GM23338 (cell line): Measurements from ENCODE around the gene MC3R. TPM values are rescaled to one million over a fixed set of nuclear protein-coding genes. Genes with fewer than 3 reads are reported as not detected.

Experiments used
- ATAC-seq: fragments of 200-7000 bp; cut with Tn5 transposase; 3 replicates; pipeline ENCODE4 v1.9.1; 2020
- DNase-seq: peaks from one replicate; pipeline ENCODE4 v3.0.0-alpha.2; 2015; ENCODE audit warnings: low spot score
- H2AFZ ChIP-seq: fragments of 200-600 bp; sonication (generic); 2 replicates; pipeline ENCODE4 v1.8.0; 2016; ENCODE audit warnings: antibody characterized with exemption, mild to moderate bottlenecking, moderate library complexity
- H3F3A ChIP-seq: fragments of 200-600 bp; sonication (generic); replicated peaks from 2 replicates; pipeline ENCODE4 v1.8.0; 2017; ENCODE audit warnings: antibody characterized with exemption, mixed run types, low read depth
- H3K27ac ChIP-seq: fragments of 200-600 bp; sonication (generic); 2 replicates; pipeline ENCODE4 v1.6.1; 2016; ENCODE audit warnings: low read depth
- H3K27me3 ChIP-seq: fragments of 200-600 bp; sonication (generic); 2 replicates; pipeline ENCODE4 v1.8.0; 2016; ENCODE audit warnings: mild to moderate bottlenecking, mixed run types, moderate library complexity; ENCODE audit not compliant: insufficient read depth
- H3K36me3 ChIP-seq: fragments of 200-600 bp; sonication (generic); 2 replicates; pipeline ENCODE4 v1.8.0; 2016; ENCODE audit warnings: mild to moderate bottlenecking; ENCODE audit not compliant: insufficient read depth
- H3K4me1 ChIP-seq: fragments of 200-600 bp; sonication (generic); 2 replicates; pipeline ENCODE4 v1.8.0; 2016; ENCODE audit warnings: mild to moderate bottlenecking, moderate library complexity; ENCODE audit not compliant: insufficient read depth
- H3K4me2 ChIP-seq: fragments of 200-600 bp; sonication (generic); 2 replicates; pipeline ENCODE4 v1.7.1; 2017; ENCODE audit warnings: mixed run types
- H3K4me3 ChIP-seq: fragments of 200-600 bp; sonication (generic); 2 replicates; pipeline ENCODE4 v1.6.1; 2016; ENCODE audit warnings: mixed run types
- H3K79me2 ChIP-seq: fragments of 200-600 bp; sonication (generic); replicated peaks from 2 replicates; pipeline ENCODE4 v1.8.0; 2017; ENCODE audit warnings: mild to moderate bottlenecking; ENCODE audit not compliant: insufficient read depth
- H3K9me2 ChIP-seq: fragments of 200-600 bp; sonication (generic); 2 replicates; pipeline ENCODE4 v1.8.0; 2017; ENCODE audit not compliant: insufficient read depth
- H4K20me1 ChIP-seq: fragments of 200-600 bp; sonication (generic); replicated peaks from 2 replicates; pipeline ENCODE4 v1.8.0; 2017; ENCODE audit warnings: mild to moderate bottlenecking; ENCODE audit not compliant: insufficient read depth
- H3K27ac Mint-ChIP-seq: 2 replicates; pipeline ENCODE4 v1.8.0; 2020; ENCODE audit warnings: inconsistent platforms, mild to moderate bottlenecking, moderate library complexity, mixed read lengths
- H3K27me3 Mint-ChIP-seq: 3 replicates; pipeline ENCODE4 v1.8.0; 2022; ENCODE audit warnings: low read depth, mild to moderate bottlenecking, moderate library complexity, mixed read lengths, inconsistent platforms; ENCODE audit not compliant: insufficient read depth, poor library complexity
- H3K36me3 Mint-ChIP-seq: 3 replicates; pipeline ENCODE4 v1.8.0; 2021; ENCODE audit warnings: low read depth, mild to moderate bottlenecking, inconsistent platforms, moderate library complexity, mixed read lengths
- H3K4me1 Mint-ChIP-seq: 3 replicates; pipeline ENCODE4 v1.8.0; 2020; ENCODE audit warnings: mild to moderate bottlenecking, inconsistent platforms, mixed read lengths
- H3K4me3 Mint-ChIP-seq: 3 replicates; pipeline ENCODE4 v1.8.0; 2021; ENCODE audit warnings: moderate library complexity, mild to moderate bottlenecking, inconsistent platforms, mixed read lengths
- H3K9me3 Mint-ChIP-seq: 3 replicates; pipeline ENCODE4 v1.8.0; 2020; ENCODE audit warnings: moderate library complexity, mild to moderate bottlenecking, inconsistent platforms, mixed read lengths
- CREB1 ChIP-seq: fragments of 250-450 bp; sonication (Bioruptor Pico); IDR thresholded peaks from 2 replicates; pipeline ENCODE4 v1.5.0; 2020; ENCODE audit warnings: low read depth, mild to moderate bottlenecking, moderate library complexity
- EZH2 ChIP-seq: fragments of 200-600 bp; sonication (generic); IDR thresholded peaks from one replicate; pipeline ENCODE4 v1.8.0; 2017; ENCODE audit warnings: antibody characterized with exemption, mild to moderate bottlenecking, low read depth; ENCODE audit not compliant: unreplicated experiment
- EZH2phosphoT487 ChIP-seq: fragments of 200-600 bp; sonication (generic); IDR thresholded peaks from one replicate; pipeline ENCODE4 v1.8.1; 2018; ENCODE audit warnings: antibody characterized with exemption; ENCODE audit not compliant: unreplicated experiment
- JUNB ChIP-seq: IDR thresholded peaks from one replicate; pipeline ENCODE4 v1.6.1; 2016; ENCODE audit warnings: antibody characterized with exemption; ENCODE audit not compliant: unreplicated experiment
- NANOG ChIP-seq: IDR thresholded peaks from 2 replicates; pipeline ENCODE4 v1.6.1; 2016; ENCODE audit warnings: antibody characterized with exemption, borderline replicate concordance
- POLR2AphosphoS5 ChIP-seq: IDR thresholded peaks from 2 replicates; pipeline ENCODE4 v1.6.1; 2016; ENCODE audit warnings: antibody characterized with exemption, low read depth
- STAT1 ChIP-seq: IDR thresholded peaks from one replicate; pipeline ENCODE4 v1.6.1; 2016; ENCODE audit warnings: antibody characterized with exemption; ENCODE audit not compliant: unreplicated experiment
- ZNF114 ChIP-seq: fragments of 250-450 bp; sonication (Bioruptor Pico); IDR thresholded peaks from 2 replicates; pipeline ENCODE4 v1.5.0; 2020; ENCODE audit warnings: mild to moderate bottlenecking, moderate library complexity
- ZNF331 ChIP-seq: fragments of 250-450 bp; sonication (Bioruptor Pico); IDR thresholded peaks from 2 replicates; pipeline ENCODE4 v1.5.0; 2020; ENCODE audit warnings: low read depth, mild to moderate bottlenecking, moderate library complexity
- ZNF462 ChIP-seq: fragments of 250-450 bp; sonication (Bioruptor Pico); IDR thresholded peaks from 2 replicates; pipeline ENCODE4 v1.5.0; 2020; ENCODE audit warnings: mild to moderate bottlenecking, moderate library complexity
- polyA plus RNA-seq: library from polyadenylated mRNA; unstranded; fragments of >200 nt; fragmentation: Nextera tagmentation; extraction: Ambion mirVana; gene quantifications from 2 replicates; pipeline ENCODE4 v1.2.1, GENCODE V29; 2016
- total RNA-seq: library from RNA; depleted of rRNA; stranded (reverse); fragments of >200 nt; shearing (Covaris generic); gene quantifications from 2 replicates; pipeline ENCODE4 v1.2.3, GENCODE V29; 2014
- TF ChIP-seq, protein P1 (sequence below): IDR thresholded peaks from 2 replicates; pipeline ENCODE4 v1.6.1; 2016; ENCODE audit warnings: antibody characterized with exemption
- TF ChIP-seq, protein P2 (sequence below), 2 experiments: fragments of 200-600 bp in 1 of 2; sonication (generic) in 1 of 2; conservative IDR thresholded peaks; 2 replicates each; pipeline versions ENCODE4 v1.5.1 to v1.6.1; 2016 to 2017; ENCODE audit warnings: antibody characterized with exemption in 2 of 2, low read depth in 2 of 2, mild to moderate bottlenecking in 2 of 2, moderate library complexity in 1 of 2
- TF ChIP-seq, protein P3 (sequence below): IDR thresholded peaks from one replicate; pipeline ENCODE4 v1.6.1; 2018; ENCODE audit warnings: antibody characterized with exemption; ENCODE audit not compliant: unreplicated experiment

The MC3R gene
- total and polyA plus RNA-seq, 2 experiments from 2014 or later, result not detected

GRCh38 chr20:56211051-56211450 lies 37.5 kb upstream of the MC3R start:
- no peak overlapping the region for H3K4me2 ChIP-seq
- H2AFZ ChIP-seq, result no peak overlapping the region
- ATAC-seq (no peak), DNase-seq (no peak)
- Mint-ChIP-seq H3K9me3 (peaks cover 97% of the 10 kb centered on the region), H3K27me3 (peaks cover 8% of the 10 kb centered on the region), H3K4me1 (no peaks in the 10 kb centered on the region), H3K4me3 (no peak overlapping the region), H3K27ac (no peak overlapping the region), H3K36me3 (peaks cover 61% of the 10 kb centered on the region)
- no peaks in the 10 kb centered on the region for H4K20me1 ChIP-seq
- no peaks in the 10 kb centered on the region for H3K4me1 ChIP-seq
- TF ChIP-seq EZH2 (no peak), CREB1 (CRISPR knock-in tag) (no peak), JUNB (no peak), ZNF114 (CRISPR knock-in tag) (no peak), EZH2phosphoT487 (no peak), ZNF462 (no peak), STAT1 (no peak), POLR2AphosphoS5 (no peak), ZNF331 (CRISPR knock-in tag) (no peak), NANOG (no peak)
- TF ChIP-seq, protein P1, sequence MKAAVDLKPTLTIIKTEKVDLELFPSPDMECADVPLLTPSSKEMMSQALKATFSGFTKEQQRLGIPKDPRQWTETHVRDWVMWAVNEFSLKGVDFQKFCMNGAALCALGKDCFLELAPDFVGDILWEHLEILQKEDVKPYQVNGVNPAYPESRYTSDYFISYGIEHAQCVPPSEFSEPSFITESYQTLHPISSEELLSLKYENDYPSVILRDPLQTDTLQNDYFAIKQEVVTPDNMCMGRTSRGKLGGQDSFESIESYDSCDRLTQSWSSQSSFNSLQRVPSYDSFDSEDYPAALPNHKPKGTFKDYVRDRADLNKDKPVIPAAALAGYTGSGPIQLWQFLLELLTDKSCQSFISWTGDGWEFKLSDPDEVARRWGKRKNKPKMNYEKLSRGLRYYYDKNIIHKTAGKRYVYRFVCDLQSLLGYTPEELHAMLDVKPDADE, result no peak
- TF ChIP-seq, protein P2, sequence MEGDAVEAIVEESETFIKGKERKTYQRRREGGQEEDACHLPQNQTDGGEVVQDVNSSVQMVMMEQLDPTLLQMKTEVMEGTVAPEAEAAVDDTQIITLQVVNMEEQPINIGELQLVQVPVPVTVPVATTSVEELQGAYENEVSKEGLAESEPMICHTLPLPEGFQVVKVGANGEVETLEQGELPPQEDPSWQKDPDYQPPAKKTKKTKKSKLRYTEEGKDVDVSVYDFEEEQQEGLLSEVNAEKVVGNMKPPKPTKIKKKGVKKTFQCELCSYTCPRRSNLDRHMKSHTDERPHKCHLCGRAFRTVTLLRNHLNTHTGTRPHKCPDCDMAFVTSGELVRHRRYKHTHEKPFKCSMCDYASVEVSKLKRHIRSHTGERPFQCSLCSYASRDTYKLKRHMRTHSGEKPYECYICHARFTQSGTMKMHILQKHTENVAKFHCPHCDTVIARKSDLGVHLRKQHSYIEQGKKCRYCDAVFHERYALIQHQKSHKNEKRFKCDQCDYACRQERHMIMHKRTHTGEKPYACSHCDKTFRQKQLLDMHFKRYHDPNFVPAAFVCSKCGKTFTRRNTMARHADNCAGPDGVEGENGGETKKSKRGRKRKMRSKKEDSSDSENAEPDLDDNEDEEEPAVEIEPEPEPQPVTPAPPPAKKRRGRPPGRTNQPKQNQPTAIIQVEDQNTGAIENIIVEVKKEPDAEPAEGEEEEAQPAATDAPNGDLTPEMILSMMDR (conservative IDR thresholded peaks at IDR 0.05; ENCODE audit: low read depth in 2 of 2), result no peak
- TF ChIP-seq, protein P3, sequence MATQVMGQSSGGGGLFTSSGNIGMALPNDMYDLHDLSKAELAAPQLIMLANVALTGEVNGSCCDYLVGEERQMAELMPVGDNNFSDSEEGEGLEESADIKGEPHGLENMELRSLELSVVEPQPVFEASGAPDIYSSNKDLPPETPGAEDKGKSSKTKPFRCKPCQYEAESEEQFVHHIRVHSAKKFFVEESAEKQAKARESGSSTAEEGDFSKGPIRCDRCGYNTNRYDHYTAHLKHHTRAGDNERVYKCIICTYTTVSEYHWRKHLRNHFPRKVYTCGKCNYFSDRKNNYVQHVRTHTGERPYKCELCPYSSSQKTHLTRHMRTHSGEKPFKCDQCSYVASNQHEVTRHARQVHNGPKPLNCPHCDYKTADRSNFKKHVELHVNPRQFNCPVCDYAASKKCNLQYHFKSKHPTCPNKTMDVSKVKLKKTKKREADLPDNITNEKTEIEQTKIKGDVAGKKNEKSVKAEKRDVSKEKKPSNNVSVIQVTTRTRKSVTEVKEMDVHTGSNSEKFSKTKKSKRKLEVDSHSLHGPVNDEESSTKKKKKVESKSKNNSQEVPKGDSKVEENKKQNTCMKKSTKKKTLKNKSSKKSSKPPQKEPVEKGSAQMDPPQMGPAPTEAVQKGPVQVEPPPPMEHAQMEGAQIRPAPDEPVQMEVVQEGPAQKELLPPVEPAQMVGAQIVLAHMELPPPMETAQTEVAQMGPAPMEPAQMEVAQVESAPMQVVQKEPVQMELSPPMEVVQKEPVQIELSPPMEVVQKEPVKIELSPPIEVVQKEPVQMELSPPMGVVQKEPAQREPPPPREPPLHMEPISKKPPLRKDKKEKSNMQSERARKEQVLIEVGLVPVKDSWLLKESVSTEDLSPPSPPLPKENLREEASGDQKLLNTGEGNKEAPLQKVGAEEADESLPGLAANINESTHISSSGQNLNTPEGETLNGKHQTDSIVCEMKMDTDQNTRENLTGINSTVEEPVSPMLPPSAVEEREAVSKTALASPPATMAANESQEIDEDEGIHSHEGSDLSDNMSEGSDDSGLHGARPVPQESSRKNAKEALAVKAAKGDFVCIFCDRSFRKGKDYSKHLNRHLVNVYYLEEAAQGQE, result no peak
- no peaks in the 10 kb centered on the region for H3K79me2 ChIP-seq
- no peaks in the 10 kb centered on the region for H3K27me3 ChIP-seq
- H3K27ac ChIP-seq, result no peak overlapping the region
- peaks cover 3% of the 10 kb centered on the region for H3K36me3 ChIP-seq
- no peak overlapping the region for H3K4me3 ChIP-seq
- no peaks in the 10 kb centered on the region for H3K9me2 ChIP-seq
- H3F3A ChIP-seq, result no peaks in the 10 kb centered on the region
